GM19452 (cell line): Measurements from ENCODE around the gene PCDHA13.
"Not testable (repeated sequence)": the region's sequence is repeated elsewhere in the genome, so short reads cannot be mapped to it uniquely, and the experiment has no call there.

ENCODE experiments used
- ATAC-seq: cut with Tn5 transposase; IDR thresholded peaks from one replicate; pipeline ENCODE4 v1.9.1; 2021; ENCODE audit not compliant: unreplicated experiment

PCDHA13 gene

GRCh38 chr5:140870221-140871201, 11.4 kb upstream of the PCDHA13 start:
- no peak for ATAC-seq

GRCh38 chr5:140875085-140876065, 6.5 kb upstream of the PCDHA13 start, which contains the start of gene PCDHA12:
PCDHA12 (plus strand) TSS chr5:140875308; CDS start chr5:140875473, 165 bp downstream.
- ATAC-seq, result no peak

GRCh38 chr5:140876541-140877261, 5.2 kb upstream of the PCDHA13 start:
- ATAC-seq, result not testable (repeated sequence)

- ATAC-seq, result no peak
These were observed 4.7 kb upstream of the PCDHA13 start for GRCh38 chr5:140877262-140877581.

GRCh38 chr5:140882591-140882899, 621 bp downstream of the PCDHA13 start:
- no peak for ATAC-seq

GRCh38 chr5:140883373-140883772, 1.4 kb downstream of the PCDHA13 start:
- ATAC-seq, result no peak

- ATAC-seq, result no peak
These were observed 2.2 kb downstream of the PCDHA13 start for GRCh38 chr5:140883927-140884697.

GRCh38 chr5:140916325-140916724, 34.4 kb downstream of the PCDHA13 start:
- no peak for ATAC-seq

GRCh38 chr5:140923601-140924000, 41.7 kb downstream of the PCDHA13 start:
- ATAC-seq, result no peak

- ATAC-seq, result no peak
These were observed 44.0 kb downstream of the PCDHA13 start, which contains the start of gene PCDHAC1 for GRCh38 chr5:140925806-140926442. PCDHAC1 (plus strand) TSS chr5:140926299; CDS start chr5:140926893, 594 bp downstream.

- ATAC-seq, result no peak
These were observed 44.7 kb downstream of the PCDHA13 start for GRCh38 chr5:140926443-140927227.

- ATAC-seq, result no peak
These were observed 45.3 kb downstream of the PCDHA13 start for GRCh38 chr5:140927228-140927573.
